ENCODE measurements around the gene SPOCD1. TPM values are rescaled to one million over a fixed set of nuclear protein-coding genes. Genes with fewer than 3 reads are reported as not detected.
A peak's percentile ranks its signal among the peaks of the same experiment; 100 is the strongest.

The SPOCD1 gene
- total and polyA plus RNA-seq, 8 donors: 0.06 to 0.69 (median 0.16) TPM; not detected in 4

GRCh38 chr1:31763671-31764311 lies 52.0 kb downstream of the SPOCD1 start:
- Histone ChIP-seq H3K27ac (no peak overlapping the region), H3K27me3 (peaks cover 0 to 8% (median 0%) of the 10 kb centered on the region in 4 donors), H3K36me3 (no peaks in the 10 kb centered on the region), H3K9me3 (no peaks in the 10 kb centered on the region), H3K4me1 (peaks cover 0 to 6% (median 0%) of the 10 kb centered on the region in 3 donors), H3K4me3 (peak overlapping the region in 3 of 4 donors; percentile 18 to 49 (median 44))
- TF ChIP-seq CTCF (IDR thresholded peaks at IDR 0.05): no peak
- 1% methylated on average over 42 to 93 of the region's 93 CpGs for WGBS, 2 donors
- intact Hi-C loops (cut with DNase I): no loop called here
- ATAC-seq: peak in 1 of 4 donors; percentile 2
- FAIRE-seq: no peak
- no peak for DNase-seq

- Histone ChIP-seq H3K36me3 (no peaks in the 10 kb centered on the region), H3K9me3 (no peaks in the 10 kb centered on the region), H3K27me3 (peaks cover 0 to 8% (median 0%) of the 10 kb centered on the region in 4 donors), H3K4me3 (peak overlapping the region in 2 of 4 donors; percentile 44 to 49), H3K27ac (no peak overlapping the region), H3K4me1 (peaks cover 0 to 6% (median 0%) of the 10 kb centered on the region in 3 donors)
- ATAC-seq (peak; percentile 62 to 84 (median 80)), FAIRE-seq (no peak), DNase-seq (peak; percentile 55 to 88 (median 78))
- intact Hi-C loops (cut with DNase I): no loop called here
- 1% methylated on average over 41 to 60 of the region's 60 CpGs for WGBS, 2 donors
- peak in 3 of 4 donors; percentile 52 to 59 (median 55) for TF ChIP-seq CTCF (IDR thresholded peaks at IDR 0.05)
These were observed 52.8 kb downstream of the SPOCD1 start for GRCh38 chr1:31762726-31763670.

GRCh38 chr1:31762323-31762722 lies 53.5 kb downstream of the SPOCD1 start:
- Histone ChIP-seq H3K27me3 (peaks cover 0 to 8% (median 0%) of the 10 kb centered on the region in 4 donors), H3K4me1 (peaks cover 0 to 6% (median 0%) of the 10 kb centered on the region in 3 donors), H3K36me3 (no peaks in the 10 kb centered on the region), H3K4me3 (no peak overlapping the region), H3K9me3 (no peaks in the 10 kb centered on the region), H3K27ac (no peak overlapping the region)
- no peak for TF ChIP-seq CTCF (IDR thresholded peaks at IDR 0.05)
- WGBS, 2 donors: 18 to 20% methylated on average over 7 of the region's 7 CpGs
- no peak for ATAC-seq
- peak in 1 of 6 donors; percentile 64 for DNase-seq
- intact Hi-C loops (cut with DNase I): no loop called here
- FAIRE-seq: no peak

- no peak for FAIRE-seq
- TF ChIP-seq CTCF (IDR thresholded peaks at IDR 0.05): no peak
- H3K27ac ChIP-seq: no peak overlapping the region
- peaks cover 0 to 6% (median 0%) of the 10 kb centered on the region in 3 donors for H3K4me1 ChIP-seq
- intact Hi-C loops (cut with DNase I): no loop called here
- no peak for DNase-seq
- WGBS, 2 donors: 64 to 65% methylated on average over 6 of the region's 6 CpGs
- H3K4me3 ChIP-seq: no peak overlapping the region
- no peaks in the 10 kb centered on the region for H3K9me3 ChIP-seq
- no peaks in the 10 kb centered on the region for H3K36me3 ChIP-seq
- no peak for ATAC-seq
- peaks cover 0 to 8% (median 0%) of the 10 kb centered on the region in 4 donors for H3K27me3 ChIP-seq
These were observed 53.9 kb downstream of the SPOCD1 start for GRCh38 chr1:31761883-31762282.

All from pancreas (tissue), 10 donors.